Thymus (tissue), 11 donors: ENCODE results near the gene LIN7A. TPM values are rescaled to one million over a fixed set of nuclear protein-coding genes. Genes with fewer than 3 reads are reported as not detected.

Experiments used
- DNase-seq, 9 donors: peaks; one replicate each; pipeline ENCODE4 v3.0.0-alpha.2; 2013; ENCODE audit warnings: low spot score in 9 of 9, low read depth in 6 of 9, missing footprints in 1 of 9
- H3K27ac ChIP-seq, 2 donors: one replicate each; pipeline ENCODE4 v1.5.1; 2013; ENCODE audit warnings: control low read depth in 1 of 2, low read depth in 1 of 2, low read length in 1 of 2, mild to moderate bottlenecking in 1 of 2, moderate library complexity in 1 of 2
- H3K27me3 ChIP-seq, 2 donors: one replicate each; pipeline ENCODE4 v1.5.1; 2013; ENCODE audit warnings: low read length in 1 of 2; ENCODE audit not compliant: control insufficient read depth in 2 of 2, insufficient read depth in 1 of 2
- H3K36me3 ChIP-seq, 2 donors: one replicate each; pipeline ENCODE4 v1.5.1; 2013; ENCODE audit warnings: low read length in 1 of 2, mild to moderate bottlenecking in 1 of 2, moderate library complexity in 1 of 2; ENCODE audit not compliant: control insufficient read depth in 2 of 2, insufficient read depth in 2 of 2
- H3K4me1 ChIP-seq, 2 donors: one replicate each; pipeline ENCODE4 v1.5.1; 2013; ENCODE audit warnings: low read length in 2 of 2; ENCODE audit not compliant: control insufficient read depth in 2 of 2, insufficient read depth in 2 of 2
- H3K4me3 ChIP-seq, 2 donors: one replicate each; pipeline ENCODE4 v1.5.1; 2013; ENCODE audit warnings: low read length in 2 of 2, control low read depth in 1 of 2, mild to moderate bottlenecking in 1 of 2
- H3K9me3 ChIP-seq, 2 donors: one replicate each; pipeline ENCODE4 v1.5.1; 2013; ENCODE audit warnings: low read length in 1 of 2, mild to moderate bottlenecking in 1 of 2; ENCODE audit not compliant: control insufficient read depth in 2 of 2, insufficient read depth in 1 of 2
- WGBS: extraction: QIAGEN DNeasy Blood & Tissue Kit; methylation state at CpG from one replicate; pipeline ENCODE4 v1.1.7; 2013; 5-methylcytosine and 5-hydroxymethylcytosine counted together
- polyA plus RNA-seq: library from polyadenylated mRNA; stranded (reverse); fragments of 200-250 nt; gene quantifications from one replicate; pipeline ENCODE4 v1.2.3, GENCODE V29; 2013
- total RNA-seq: library from RNA; stranded (reverse); fragments of 120-200 nt; gene quantifications from one replicate; pipeline ENCODE4 v1.2.4, GENCODE V29; 2013
- donor health status: healthy.

LIN7A gene
- total and polyA plus RNA-seq, 2 donors: 0.57 to 0.76 TPM

GRCh38 chr12:80837342-80837978, 100.3 kb downstream of the LIN7A start:
- 47% methylated on average over 5 of the region's 5 CpGs for WGBS
- Histone ChIP-seq H3K36me3 (no peaks in the 10 kb centered on the region), H3K4me1 (no peaks in the 10 kb centered on the region), H3K27ac (no peak overlapping the region), H3K9me3 (no peaks in the 10 kb centered on the region), H3K27me3 (no peaks in the 10 kb centered on the region), H3K4me3 (no peak overlapping the region)
- no peak for DNase-seq

- H3K36me3 ChIP-seq: no peaks in the 10 kb centered on the region
- no peaks in the 10 kb centered on the region for H3K27me3 ChIP-seq
- no peak for DNase-seq
- H3K9me3 ChIP-seq: no peaks in the 10 kb centered on the region
- H3K27ac ChIP-seq: no peak overlapping the region
- no peaks in the 10 kb centered on the region for H3K4me1 ChIP-seq
- no peak overlapping the region for H3K4me3 ChIP-seq
- 0% methylated on average over 1 of the region's 1 CpG for WGBS
Measured at GRCh38 chr12:80834724-80835123, 103.0 kb downstream of the LIN7A start.

DNA sequence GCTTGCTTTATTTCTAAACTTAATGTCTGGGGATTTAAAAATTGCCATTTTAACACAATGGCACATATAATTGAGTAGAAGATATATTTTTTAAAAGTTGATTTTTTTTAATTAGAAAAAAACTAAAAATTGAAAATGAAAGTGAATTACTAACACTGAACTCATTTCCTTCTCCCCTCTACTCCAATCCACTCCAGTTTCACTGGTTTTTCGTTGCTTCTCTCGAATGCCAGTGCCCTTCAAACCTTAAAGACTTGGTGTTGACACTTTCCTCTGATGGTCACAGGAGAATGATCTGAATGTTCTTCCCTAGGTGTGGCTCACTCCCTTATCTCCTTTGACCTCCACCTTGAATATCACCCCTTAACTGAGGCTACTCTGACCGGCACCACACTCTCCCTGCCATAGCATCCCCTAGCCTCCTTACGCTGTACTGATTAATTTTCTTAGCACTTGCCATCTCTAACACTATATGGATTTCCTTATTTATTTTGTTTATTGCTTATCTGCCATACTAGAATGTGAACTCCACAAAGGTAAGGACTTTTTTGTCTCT, 107.1 kb downstream of the LIN7A start:
- H3K27me3 ChIP-seq: no peaks in the 10 kb centered on the region
- WGBS: 79% methylated on average over 4 of the region's 4 CpGs
- H3K36me3 ChIP-seq: no peaks in the 10 kb centered on the region
- no peaks in the 10 kb centered on the region for H3K9me3 ChIP-seq
- H3K4me3 ChIP-seq: no peak overlapping the region
- no peaks in the 10 kb centered on the region for H3K4me1 ChIP-seq
- no peak overlapping the region for H3K27ac ChIP-seq
- DNase-seq: no peak

- Histone ChIP-seq H3K9me3 (no peaks in the 10 kb centered on the region), H3K4me3 (no peak overlapping the region), H3K36me3 (no peaks in the 10 kb centered on the region), H3K27ac (no peak overlapping the region), H3K4me1 (no peaks in the 10 kb centered on the region), H3K27me3 (no peaks in the 10 kb centered on the region)
- DNase-seq: no peak
- 89% methylated on average over 2 of the region's 2 CpGs for WGBS
Measured at GRCh38 chr12:80829767-80830166, 108.0 kb downstream of the LIN7A start.

- H3K27ac ChIP-seq: no peak overlapping the region
- WGBS: 84% methylated on average over 2 of the region's 2 CpGs
- no peak for DNase-seq
Measured at GRCh38 chr12:80825506-80825905, 112.2 kb downstream of the LIN7A start.

GRCh38 chr12:80823393-80823792, 114.3 kb downstream of the LIN7A start:
- Histone ChIP-seq H3K4me3 (no peak overlapping the region), H3K9me3 (peaks cover 0 to 18% of the 10 kb centered on the region in 2 donors), H3K27ac (no peak overlapping the region), H3K27me3 (no peaks in the 10 kb centered on the region), H3K36me3 (no peaks in the 10 kb centered on the region), H3K4me1 (no peaks in the 10 kb centered on the region)
- 89% methylated on average over 3 of the region's 3 CpGs for WGBS
- DNase-seq: no peak

More at GRCh38 chr12:80825506-80825905, 112.2 kb downstream of the LIN7A start:
- Histone ChIP-seq H3K4me1 (no peaks in the 10 kb centered on the region), H3K4me3 (no peak overlapping the region), H3K9me3 (peaks cover 0 to 18% of the 10 kb centered on the region in 2 donors), H3K36me3 (no peaks in the 10 kb centered on the region), H3K27me3 (no peaks in the 10 kb centered on the region)

- Histone ChIP-seq H3K4me3 (no peak overlapping the region), H3K9me3 (peaks cover 0 to 18% of the 10 kb centered on the region in 2 donors), H3K36me3 (no peaks in the 10 kb centered on the region), H3K4me1 (no peaks in the 10 kb centered on the region), H3K27me3 (no peaks in the 10 kb centered on the region), H3K27ac (no peak overlapping the region)
- 86% methylated on average over 4 of the region's 4 CpGs for WGBS
- DNase-seq: no peak
Measured at GRCh38 chr12:80821513-80822000, 116.2 kb downstream of the LIN7A start.

DNA sequence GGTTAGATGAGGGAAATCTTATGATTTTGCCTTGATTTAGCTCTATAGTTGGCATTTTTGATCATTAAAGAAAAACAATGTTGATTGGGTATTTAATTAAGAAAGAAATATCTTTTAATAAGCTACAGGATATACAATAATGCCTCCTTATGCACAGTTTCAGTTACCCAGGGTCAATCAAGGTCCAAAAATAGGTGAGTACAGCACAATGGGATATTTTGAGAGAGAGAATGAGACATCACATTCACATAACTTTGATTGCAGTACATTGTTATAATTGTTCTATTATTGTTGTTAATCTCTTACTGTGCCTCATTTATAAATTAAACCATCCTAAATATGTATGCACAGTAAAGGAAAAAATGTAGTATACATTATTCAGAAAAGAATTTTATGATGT, 118.9 kb downstream of the LIN7A start:
- H3K27me3 ChIP-seq: no peaks in the 10 kb centered on the region
- no peak overlapping the region for H3K27ac ChIP-seq
- no peaks in the 10 kb centered on the region for H3K4me1 ChIP-seq
- no peak overlapping the region for H3K4me3 ChIP-seq
- no peak for DNase-seq
- H3K36me3 ChIP-seq: no peaks in the 10 kb centered on the region
- H3K9me3 ChIP-seq: peaks cover 0 to 18% of the 10 kb centered on the region in 2 donors

DNA sequence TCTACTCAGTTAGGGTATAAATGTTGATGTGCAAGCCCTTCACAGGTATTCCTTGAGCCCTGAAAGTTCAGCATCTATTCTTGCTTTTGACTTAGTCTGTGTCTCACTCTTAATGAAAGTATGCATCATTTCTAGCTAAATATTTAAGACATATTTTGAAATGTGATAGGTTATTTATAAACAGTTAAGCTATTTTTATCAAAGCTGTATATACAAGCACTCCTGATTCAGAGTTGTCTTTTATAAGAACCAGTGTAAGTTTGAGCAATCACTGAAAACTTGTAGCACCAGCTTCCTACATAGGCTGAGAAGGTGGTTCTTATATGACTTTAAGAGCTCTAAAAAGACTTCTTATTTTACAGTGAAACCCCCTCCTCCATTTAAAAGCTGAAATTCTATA, 122.4 kb downstream of the LIN7A start:
- DNase-seq: no peak
- H3K4me3 ChIP-seq: no peak overlapping the region
- no peaks in the 10 kb centered on the region for H3K9me3 ChIP-seq
- no peaks in the 10 kb centered on the region for H3K4me1 ChIP-seq
- H3K36me3 ChIP-seq: no peaks in the 10 kb centered on the region
- H3K27me3 ChIP-seq: no peaks in the 10 kb centered on the region
- H3K27ac ChIP-seq: no peak overlapping the region
